Measurements from ENCODE around the gene ATG10. TPM values are rescaled to one million over a fixed set of nuclear protein-coding genes. Genes with fewer than 3 reads are reported as not detected.
A peak's percentile ranks its signal among the peaks of the same experiment; 100 is the strongest.
"Not testable (repeated sequence)": the region's sequence is repeated elsewhere in the genome, so short reads cannot be mapped to it uniquely, and the experiment has no call there.

Gene ATG10
- total and polyA plus RNA-seq, 2 of the 8 experiments (the other 6 are each of a cell fraction or from before 2014, with no cell fraction given): 3.7 to 8.8 TPM

DNA sequence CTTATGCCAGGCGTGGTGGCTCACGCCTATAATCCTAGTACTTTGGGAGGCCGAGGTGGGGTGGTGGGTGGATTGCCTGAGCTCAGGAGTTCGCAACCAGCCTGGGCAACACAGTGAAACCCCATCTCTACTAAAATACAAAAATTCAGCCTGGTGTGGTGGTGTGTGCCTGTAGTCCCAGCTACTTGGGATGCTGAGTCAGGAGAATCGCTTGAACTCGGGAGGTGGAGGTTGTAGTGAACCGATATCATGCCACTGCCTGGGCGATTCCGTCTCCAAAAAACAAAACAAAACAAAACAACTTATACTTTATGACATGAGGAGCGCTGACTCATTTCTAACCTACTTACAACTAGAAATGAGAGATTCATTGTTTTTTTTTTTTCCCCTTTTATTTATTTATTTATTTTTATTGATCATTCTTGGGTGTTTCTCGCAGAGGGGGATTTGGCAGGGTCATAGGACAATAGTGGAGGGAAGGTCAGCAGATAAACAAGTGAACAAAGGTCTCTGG lies 10.4 kb downstream of the ATG10 start:
- H3K23me2 ChIP-seq (ENCODE audit: low read depth, low read length); H3K9ac ChIP-seq (replicated peaks in 1 of 4; ENCODE audit: extremely low read depth in 1 of 4, low read depth in 3 of 4, low read length in 3 of 4); H3K79me2 ChIP-seq (ENCODE audit: control insufficient read depth in 1 of 2, insufficient read depth in 2 of 2, low read length in 2 of 2); H3K79me1 ChIP-seq (ENCODE audit: low read depth, low read length); H3K14ac ChIP-seq (ENCODE audit: insufficient read length); H3K4me1 ChIP-seq (replicated peaks in 1 of 4; ENCODE audit: control insufficient read depth in 3 of 4, insufficient read depth in 4 of 4, low read length in 3 of 4); H4K20me1 ChIP-seq (replicated peaks in 1 of 2; ENCODE audit: control insufficient read depth in 1 of 2, insufficient read depth in 2 of 2, low read length in 2 of 2); H3K18ac ChIP-seq (ENCODE audit: extremely low read depth, low read length); H2AFZ ChIP-seq (ENCODE audit: low read length); H2BK12ac ChIP-seq (ENCODE audit: low read depth, low read length); H2AK5ac ChIP-seq (ENCODE audit: low read depth, low read length); H4K5ac ChIP-seq (ENCODE audit: insufficient read length, low read depth, low read length); H2BK20ac ChIP-seq (ENCODE audit: low read length); H3K23ac ChIP-seq (ENCODE audit: insufficient read length); FAIRE-seq; H3K27ac ChIP-seq (ENCODE audit: low read depth, low read length); H3K4me2 ChIP-seq (ENCODE audit: insufficient read depth in 1 of 2, low read depth in 2 of 2, low read length in 2 of 2); DNase-seq (ENCODE audit: low read depth in 1 of 2, low spot score in 2 of 2); H2BK15ac ChIP-seq (ENCODE audit: low read length); H3K4ac ChIP-seq (replicated peaks; ENCODE audit: insufficient read length, low read depth, low read length); H3K27me3 ChIP-seq (replicated peaks in 1 of 4; ENCODE audit: control insufficient read depth in 3 of 4, extremely low read depth in 1 of 4, insufficient read depth in 3 of 4, low read length in 3 of 4); H3K56ac ChIP-seq (replicated peaks; ENCODE audit: insufficient read length, low read depth, low read length); H3K4me3 ChIP-seq (ENCODE audit: extremely low read depth in 1 of 4, insufficient read depth in 2 of 4, low read depth in 3 of 4, low read length in 4 of 4); H4K91ac ChIP-seq (replicated peaks; ENCODE audit: insufficient read length, low read length); H2BK5ac ChIP-seq (ENCODE audit: low read depth, low read length): not testable (repeated sequence)
- 0 out of 2 replicates have a peak overlapping the region, but pooled peaks have one; percentile 25 for H4K8ac ChIP-seq (ENCODE audit: extremely low read depth, insufficient read depth, low read length)
- peak overlapping the region; percentile 72 for H2BK120ac ChIP-seq (replicated peaks; ENCODE audit: low read depth, low read length)
- 93% methylated on average over 10 of the region's 11 CpGs; no CpG with 5 or more reads in 1 of the 2 experiments for WGBS, 2 experiments (ENCODE audit: extremely low coverage in 1 of 2, insufficient coverage in 1 of 2, insufficient read length in 1 of 2, insufficient replicate concordance in 2 of 2, low coverage in 1 of 2, low lambda C conversion rate in 2 of 2, missing lambda C conversion rate in 1 of 2)
- H3K9me3 ChIP-seq (ENCODE audit: insufficient read depth in 2 of 2, low read depth in 1 of 2, low read length in 1 of 2): peaks cover 0 to 13% of the 10 kb centered on the region in 2 experiments; a peak in 2 of 4 replicates
- ChIA-PET CTCF (ENCODE audit: partially characterized antibody) (interaction anchor here (0.7 kb wide), 1 partner anchor 9 kb away, joined by 3 read pairs; no protein-coding TSS in a partner anchor), POLR2A (ENCODE audit: partially characterized antibody) (interaction anchor here (0.9 kb wide), 1 partner anchor 10 kb away, joined by 3 read pairs; the partner anchor contains the start of gene ATG10)
- peaks cover 0 to 14% (median 0%) of the 10 kb centered on the region in 4 experiments; a peak in 2 of 8 replicates for H3K36me3 ChIP-seq (ENCODE audit: control insufficient read depth in 2 of 4, insufficient read depth in 4 of 4, low read length in 3 of 4)

DNA sequence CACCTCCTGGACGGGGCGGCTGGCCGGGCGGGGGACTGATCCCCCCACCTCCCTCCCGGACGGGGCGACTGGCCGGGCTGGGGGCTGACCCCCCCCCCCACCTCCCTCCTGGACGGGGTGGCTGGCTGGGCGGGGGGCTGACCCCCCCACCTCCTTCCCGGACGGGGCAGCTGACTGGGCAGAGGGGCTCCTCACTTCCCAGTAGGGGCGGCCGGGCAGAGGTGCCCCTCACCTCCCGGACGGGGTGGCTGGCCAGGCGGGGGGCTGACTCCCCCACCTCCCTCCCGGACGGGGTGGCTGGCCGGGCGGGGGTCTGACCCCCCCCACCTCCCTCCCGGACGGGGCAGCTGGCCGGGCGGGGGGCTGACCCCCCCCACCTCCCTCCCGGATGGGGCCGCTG lies 11.3 kb downstream of the ATG10 start:
- H4K20me1 ChIP-seq (replicated peaks in 1 of 2; ENCODE audit: control insufficient read depth in 1 of 2, insufficient read depth in 2 of 2, low read length in 2 of 2); H3K4me3 ChIP-seq (ENCODE audit: extremely low read depth in 1 of 4, insufficient read depth in 2 of 4, low read depth in 3 of 4, low read length in 4 of 4); H4K5ac ChIP-seq (ENCODE audit: insufficient read length, low read depth, low read length); H2BK12ac ChIP-seq (ENCODE audit: low read depth, low read length); POLR2A ChIA-PET (ENCODE audit: partially characterized antibody); H3K27ac ChIP-seq (ENCODE audit: low read depth, low read length); DNase-seq (ENCODE audit: low read depth in 1 of 2, low spot score in 2 of 2); H3K18ac ChIP-seq (ENCODE audit: extremely low read depth, low read length); H2BK120ac ChIP-seq (replicated peaks; ENCODE audit: low read depth, low read length); H2AK5ac ChIP-seq (ENCODE audit: low read depth, low read length); H2BK20ac ChIP-seq (ENCODE audit: low read length); H3K56ac ChIP-seq (replicated peaks; ENCODE audit: insufficient read length, low read depth, low read length); FAIRE-seq; H2BK5ac ChIP-seq (ENCODE audit: low read depth, low read length); H4K91ac ChIP-seq (replicated peaks; ENCODE audit: insufficient read length, low read length); H4K8ac ChIP-seq (ENCODE audit: extremely low read depth, insufficient read depth, low read length); H3K4me2 ChIP-seq (ENCODE audit: insufficient read depth in 1 of 2, low read depth in 2 of 2, low read length in 2 of 2); H3K23ac ChIP-seq (ENCODE audit: insufficient read length); H3K79me2 ChIP-seq (ENCODE audit: control insufficient read depth in 1 of 2, insufficient read depth in 2 of 2, low read length in 2 of 2); CTCF ChIA-PET (ENCODE audit: partially characterized antibody); H3K79me1 ChIP-seq (ENCODE audit: low read depth, low read length); H3K9ac ChIP-seq (replicated peaks in 1 of 4; ENCODE audit: extremely low read depth in 1 of 4, low read depth in 3 of 4, low read length in 3 of 4); H2BK15ac ChIP-seq (ENCODE audit: low read length); H3K27me3 ChIP-seq (replicated peaks in 1 of 4; ENCODE audit: control insufficient read depth in 3 of 4, extremely low read depth in 1 of 4, insufficient read depth in 3 of 4, low read length in 3 of 4); H3K23me2 ChIP-seq (ENCODE audit: low read depth, low read length); H3K14ac ChIP-seq (ENCODE audit: insufficient read length); H3K4me1 ChIP-seq (replicated peaks in 1 of 4; ENCODE audit: control insufficient read depth in 3 of 4, insufficient read depth in 4 of 4, low read length in 3 of 4); H3K4ac ChIP-seq (replicated peaks; ENCODE audit: insufficient read length, low read depth, low read length); H2AFZ ChIP-seq (ENCODE audit: low read length): not testable (repeated sequence)
- Histone ChIP-seq H3K9me3 (ENCODE audit: insufficient read depth in 2 of 2, low read depth in 1 of 2, low read length in 1 of 2) (peaks cover 0 to 13% of the 10 kb centered on the region in 2 experiments; a peak in 2 of 4 replicates), H3K36me3 (ENCODE audit: control insufficient read depth in 2 of 4, insufficient read depth in 4 of 4, low read length in 3 of 4) (peaks cover 0 to 14% (median 0%) of the 10 kb centered on the region in 4 experiments; a peak in 2 of 8 replicates)
- WGBS, 2 experiments (ENCODE audit: extremely low coverage in 1 of 2, insufficient coverage in 1 of 2, insufficient read length in 1 of 2, insufficient replicate concordance in 2 of 2, low coverage in 1 of 2, low lambda C conversion rate in 2 of 2, missing lambda C conversion rate in 1 of 2): no CpG with 5 or more reads among the region's 27 CpGs

Data from H1 (cell line).